GM19023 (cell line): Measurements from ENCODE around the gene KIAA1671.

Experiments
- ATAC-seq: cut with Tn5 transposase; IDR thresholded peaks from one replicate; pipeline ENCODE4 v1.9.1; 2021; ENCODE audit warnings: mild to moderate bottlenecking, moderate library complexity; ENCODE audit not compliant: unreplicated experiment

KIAA1671 gene

GRCh38 chr22:25007444-25008106 is 55.1 kb downstream of the KIAA1671 start:
- no peak for ATAC-seq

- no peak for ATAC-seq
These were observed 56.1 kb downstream of the KIAA1671 start for GRCh38 chr22:25008666-25009065.

- ATAC-seq: no peak
These were observed 60.2 kb downstream of the KIAA1671 start for GRCh38 chr22:25012741-25013143.

GRCh38 chr22:25013607-25014006 is 61.1 kb downstream of the KIAA1671 start:
- no peak for ATAC-seq

- ATAC-seq: no peak
These were observed 62.6 kb downstream of the KIAA1671 start for GRCh38 chr22:25014896-25015755.

GRCh38 chr22:25016311-25016710 is 63.8 kb downstream of the KIAA1671 start:
- no peak for ATAC-seq

- no peak for ATAC-seq
These were observed 65.5 kb downstream of the KIAA1671 start for GRCh38 chr22:25018009-25018408.

- ATAC-seq: no peak
These were observed 67.1 kb downstream of the KIAA1671 start for GRCh38 chr22:25019427-25020184.

GRCh38 chr22:25021409-25021808 is 68.9 kb downstream of the KIAA1671 start:
- ATAC-seq: no peak

- ATAC-seq: no peak
These were observed 69.6 kb downstream of the KIAA1671 start for GRCh38 chr22:25021976-25022711.

GRCh38 chr22:25023879-25024278 is 71.4 kb downstream of the KIAA1671 start:
- no peak for ATAC-seq

- ATAC-seq: no peak
These were observed 72.4 kb downstream of the KIAA1671 start for GRCh38 chr22:25024895-25025294.

- ATAC-seq: no peak
These were observed 73.2 kb downstream of the KIAA1671 start for GRCh38 chr22:25025491-25026400.

GRCh38 chr22:25027043-25027906 is 74.8 kb downstream of the KIAA1671 start:
- no peak for ATAC-seq

- no peak for ATAC-seq
These were observed 75.7 kb downstream of the KIAA1671 start for GRCh38 chr22:25027959-25028840.

GRCh38 chr22:25028841-25029141 is 76.3 kb downstream of the KIAA1671 start:
- ATAC-seq: no peak

GRCh38 chr22:25029181-25029580 is 76.7 kb downstream of the KIAA1671 start:
- no peak for ATAC-seq

GRCh38 chr22:25030636-25031035 is 78.1 kb downstream of the KIAA1671 start:
- no peak for ATAC-seq
